Left forelimb (tissue), 1 donor: Measurements from ENCODE around the gene HSFX2.
"Not testable (repeated sequence)": the region's sequence is repeated elsewhere in the genome, so short reads cannot be mapped to it uniquely, and the experiment has no call there.

Experiments used
- DNase-seq: peaks from one replicate; pipeline ENCODE4 v3.0.0-alpha.2; 2018; ENCODE audit warnings: low spot score

Gene HSFX2, protein sequence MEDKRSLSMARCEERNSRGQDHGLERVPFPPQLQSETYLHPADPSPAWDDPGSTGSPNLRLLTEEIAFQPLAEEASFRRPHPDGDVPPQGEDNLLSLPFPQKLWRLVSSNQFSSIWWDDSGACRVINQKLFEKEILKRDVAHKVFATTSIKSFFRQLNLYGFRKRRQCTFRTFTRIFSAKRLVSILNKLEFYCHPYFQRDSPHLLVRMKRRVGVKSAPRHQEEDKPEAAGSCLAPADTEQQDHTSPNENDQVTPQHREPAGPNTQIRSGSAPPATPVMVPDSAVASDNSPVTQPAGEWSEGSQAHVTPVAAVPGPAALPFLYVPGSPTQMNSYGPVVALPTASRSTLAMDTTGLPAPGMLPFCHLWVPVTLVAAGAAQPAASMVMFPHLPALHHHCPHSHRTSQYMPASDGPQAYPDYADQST

DNA sequence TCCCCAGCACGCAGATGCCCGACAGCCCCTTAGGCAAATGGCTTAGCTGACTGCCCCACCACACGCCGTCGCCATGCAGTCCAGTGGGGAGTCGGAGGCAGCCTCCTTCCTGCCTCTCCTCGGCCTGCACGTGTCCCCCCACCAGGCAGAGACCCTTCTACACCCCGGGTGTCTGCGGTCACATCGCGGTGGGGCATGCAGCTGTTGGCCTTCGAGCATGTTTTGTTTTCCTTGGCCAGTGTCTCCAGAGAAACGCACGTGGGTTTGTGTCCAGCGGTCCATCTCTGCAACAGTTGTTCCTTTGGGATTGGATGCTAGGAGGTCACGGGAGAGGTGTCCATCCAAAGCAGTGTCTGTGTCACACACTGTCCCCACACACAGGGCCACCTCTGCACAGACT is at the start of gene HSFX2:
TSS of gene HSFX2 (minus strand) at position 101 of the 400 bp plus-strand sequence. CDS start 614 bp downstream, outside the sequence.
- not testable (repeated sequence) for DNase-seq

DNA sequence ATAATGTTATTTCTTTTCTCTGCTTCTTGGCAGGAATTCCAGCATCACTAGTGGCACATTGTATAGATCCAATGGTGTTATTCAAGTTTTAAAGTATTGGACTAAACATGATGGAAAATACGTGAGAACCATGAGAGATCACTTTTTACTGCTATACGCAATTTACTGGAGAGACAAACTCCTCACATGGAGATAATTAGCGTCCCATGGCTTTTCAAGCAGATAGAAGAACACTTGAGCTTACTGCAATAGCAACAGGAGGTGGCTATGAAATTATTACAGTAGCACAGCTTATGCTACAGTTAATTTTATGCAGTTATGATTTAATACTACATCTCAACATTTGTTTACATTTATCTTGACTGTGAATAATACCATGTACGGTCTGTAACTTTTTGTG is 48.4 kb upstream of the HSFX2 start:
- DNase-seq, result no peak

DNA sequence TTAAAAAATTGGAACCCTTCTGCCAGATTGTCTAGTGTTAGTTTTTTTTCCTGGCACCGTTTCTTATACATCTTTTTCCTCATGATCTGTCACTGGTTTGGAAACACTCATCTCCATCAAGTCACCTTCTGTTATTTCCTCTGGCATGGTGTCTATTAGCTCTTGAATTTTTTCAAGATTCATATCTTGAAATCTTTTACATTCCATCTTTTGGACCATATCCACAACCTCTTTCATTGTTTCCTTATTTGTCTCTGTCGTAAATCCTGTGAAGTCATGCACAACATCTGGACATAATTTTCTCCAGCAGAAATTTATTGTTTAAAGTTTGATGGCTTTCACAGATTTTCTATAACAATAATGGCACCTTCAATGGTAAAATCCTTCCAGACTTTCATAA is 46.7 kb upstream of the HSFX2 start:
- no peak for DNase-seq

DNA sequence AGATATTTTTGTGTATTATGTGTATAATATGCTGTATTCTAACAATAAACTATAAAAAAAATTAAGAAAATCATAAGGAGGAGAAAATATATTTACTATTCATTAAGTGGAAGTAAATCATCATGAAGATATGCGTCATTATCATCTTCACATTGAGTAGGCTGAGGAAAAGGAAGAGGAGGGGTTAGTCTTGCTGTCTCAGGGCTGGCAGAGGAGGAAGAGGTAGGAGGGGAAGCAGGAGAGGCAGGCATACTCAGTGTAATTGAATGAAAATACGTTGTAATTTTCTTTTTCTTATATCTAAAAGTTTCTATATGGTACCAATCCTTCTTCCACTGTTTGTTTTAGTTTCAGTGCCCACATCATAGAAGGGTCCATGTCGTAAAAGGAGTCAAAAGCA is 46.3 kb upstream of the HSFX2 start:
- no peak for DNase-seq

DNA sequence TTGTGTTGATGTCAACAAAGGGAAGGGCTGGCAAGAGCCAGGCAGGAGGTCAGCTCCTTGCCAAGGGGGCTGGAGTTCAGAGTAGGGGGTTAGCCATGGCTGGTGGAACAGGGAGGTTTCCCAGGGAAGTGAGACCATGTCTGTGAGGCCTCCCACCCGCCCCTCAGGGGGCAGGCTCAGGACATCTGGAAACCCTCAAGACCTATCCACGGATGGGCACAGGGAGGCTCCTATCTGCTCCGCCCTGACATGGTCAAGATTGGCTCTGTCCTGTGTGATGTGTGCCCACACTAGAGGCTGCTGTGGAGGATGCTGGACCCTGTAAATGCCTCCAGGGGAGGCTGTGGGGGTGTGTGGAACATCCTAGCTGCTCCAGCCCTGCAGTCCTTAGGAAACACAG is 44.5 kb upstream of the HSFX2 start:
- no peak for DNase-seq

DNA sequence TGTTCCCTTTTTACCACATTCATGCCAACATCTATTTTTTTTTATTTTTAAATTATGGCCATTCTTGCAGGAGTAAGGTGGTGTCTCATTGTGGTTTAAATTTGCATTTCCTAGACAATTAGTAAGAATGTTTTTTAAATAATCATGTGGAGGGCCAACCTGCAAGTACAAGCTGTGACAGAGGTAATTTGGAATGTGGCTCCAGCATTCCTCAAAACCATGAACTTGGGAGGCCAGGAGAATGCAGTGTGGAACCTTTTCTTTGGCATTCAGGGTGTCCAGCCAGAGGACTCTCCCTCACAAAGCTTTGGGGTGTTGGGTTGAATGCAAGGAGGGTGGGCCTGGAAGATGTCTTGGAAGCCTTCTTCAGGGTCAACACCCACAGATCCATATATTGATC is 43.7 kb upstream of the HSFX2 start:
- DNase-seq, result no peak

DNA sequence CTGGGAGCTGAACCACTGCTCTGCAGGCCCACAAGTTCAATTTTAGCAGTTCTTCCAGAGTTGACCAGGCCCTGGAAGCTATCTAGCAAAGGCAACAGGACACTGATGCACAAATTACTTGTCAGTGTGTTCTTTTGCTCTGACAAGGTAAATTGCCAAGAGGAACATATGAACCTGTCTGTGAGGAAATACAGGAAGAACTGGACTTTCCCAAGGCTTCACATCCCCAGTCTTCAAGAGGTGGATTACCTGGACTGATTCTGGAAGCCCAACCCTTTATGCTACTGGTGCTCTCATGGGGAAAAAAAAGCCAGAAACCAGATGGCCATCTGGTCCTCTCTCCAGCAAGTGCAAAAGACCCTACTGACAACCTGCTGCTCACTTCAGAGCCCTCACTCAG is 38.4 kb upstream of the HSFX2 start:
- DNase-seq, result no peak

DNA sequence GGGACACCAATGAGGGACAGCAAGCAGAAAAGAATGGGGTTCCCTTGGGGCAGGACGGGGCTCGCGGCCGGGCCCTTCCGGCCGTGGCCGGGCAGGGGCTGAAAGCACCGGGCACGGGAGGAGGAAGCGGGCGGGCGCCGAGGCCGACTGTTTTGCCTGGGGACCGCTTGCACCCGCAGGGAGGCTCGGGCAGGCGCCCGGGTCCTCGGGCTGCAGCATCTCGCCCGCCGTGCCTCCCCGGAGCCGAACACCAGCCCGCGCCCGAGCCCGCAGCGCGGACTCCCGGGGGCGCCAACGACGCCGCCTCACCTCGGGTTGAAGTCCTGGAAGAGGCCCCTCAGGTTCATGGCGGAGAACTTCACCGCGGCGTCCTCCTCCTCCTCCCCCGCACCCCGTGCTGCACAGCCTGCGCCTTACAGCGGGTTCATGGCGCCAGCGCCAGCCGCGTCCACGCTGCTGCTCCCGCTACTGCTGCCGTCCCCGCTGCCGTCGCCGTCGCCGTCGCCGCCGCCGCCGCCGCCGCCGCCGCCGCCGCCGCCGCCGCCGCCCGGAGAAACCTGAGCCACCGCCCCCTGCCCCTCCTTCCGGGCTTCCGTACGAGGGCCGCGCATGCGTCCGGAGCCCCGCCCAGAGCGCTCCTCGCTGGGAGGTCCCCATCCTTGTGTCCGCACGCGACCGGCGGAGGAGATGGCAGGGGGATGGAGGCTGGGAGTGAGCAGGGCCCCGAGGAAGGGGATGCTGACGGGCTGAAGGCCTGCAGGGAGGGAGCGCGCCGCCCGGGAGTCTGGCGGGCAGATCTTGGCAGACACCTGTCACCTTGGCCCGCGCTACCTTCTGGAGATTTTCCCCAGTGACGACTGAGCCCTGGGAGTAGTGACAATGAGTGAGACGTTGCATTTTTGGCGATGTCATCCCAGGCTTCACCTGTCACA is 36.4 kb upstream of the HSFX2 start, which contains the start of gene TMEM185A:
TSS of gene TMEM185A (minus strand) at position 559 of the 932 bp plus-strand sequence. CDS start at position 347, 212 bp downstream.
- DNase-seq, result peak; percentile 76

DNA sequence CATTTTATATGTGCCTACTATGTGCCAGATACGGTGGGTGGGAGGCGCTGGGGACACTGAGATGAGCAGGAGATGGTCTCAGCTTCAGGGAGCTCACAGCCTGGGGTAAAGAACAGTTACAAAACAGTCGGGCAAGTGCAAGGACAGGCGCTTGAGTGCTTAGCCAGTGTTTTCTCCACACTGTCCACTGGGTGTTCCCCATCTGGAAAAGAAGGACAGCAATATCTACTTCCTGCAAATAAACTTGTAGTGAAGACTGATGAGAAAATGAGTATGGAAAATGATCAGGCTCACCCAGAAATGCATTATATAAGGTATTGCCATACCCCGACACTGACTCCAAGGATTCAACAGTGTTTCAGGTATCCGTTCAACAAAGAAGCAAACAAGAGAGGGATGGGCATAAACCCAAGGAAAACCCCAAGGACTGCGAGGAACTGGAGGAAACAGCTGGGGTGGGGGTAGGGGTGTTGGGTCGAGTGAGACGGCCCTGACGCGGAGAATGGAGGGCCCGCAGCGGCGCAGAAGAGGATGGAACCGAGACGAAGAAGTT is 35.6 kb upstream of the HSFX2 start:
- no peak for DNase-seq

DNA sequence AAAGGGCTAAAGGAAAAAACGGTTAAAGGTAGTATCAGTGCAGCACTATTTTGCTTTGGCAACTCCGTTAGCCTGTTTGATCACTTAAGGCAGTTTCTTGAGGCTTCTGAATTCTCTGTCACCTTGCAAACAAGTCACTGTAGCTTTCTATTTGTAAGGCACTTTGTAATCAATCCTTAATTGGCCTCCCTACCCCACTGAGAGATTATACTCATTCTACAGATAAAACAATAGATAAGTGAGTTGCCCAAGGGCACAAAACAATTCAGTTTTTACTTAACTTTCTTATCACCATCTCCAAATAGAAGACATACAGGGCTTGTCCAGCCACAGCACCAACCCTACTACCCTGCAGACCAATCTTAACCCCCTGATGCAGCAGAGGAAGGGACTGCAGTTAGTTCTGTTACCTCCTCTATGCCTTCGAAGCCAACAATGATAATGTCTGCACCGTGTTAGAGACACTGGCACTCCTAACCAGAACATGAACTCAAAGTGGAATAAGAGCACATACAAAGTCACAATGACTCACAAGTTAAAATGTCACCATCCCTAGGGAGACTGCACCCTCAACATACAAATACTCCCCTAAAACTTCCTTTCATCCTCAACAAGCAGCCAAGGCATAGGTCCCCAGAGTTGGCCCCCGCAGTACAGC is 34.7 kb upstream of the HSFX2 start:
- DNase-seq, result no peak

DNA sequence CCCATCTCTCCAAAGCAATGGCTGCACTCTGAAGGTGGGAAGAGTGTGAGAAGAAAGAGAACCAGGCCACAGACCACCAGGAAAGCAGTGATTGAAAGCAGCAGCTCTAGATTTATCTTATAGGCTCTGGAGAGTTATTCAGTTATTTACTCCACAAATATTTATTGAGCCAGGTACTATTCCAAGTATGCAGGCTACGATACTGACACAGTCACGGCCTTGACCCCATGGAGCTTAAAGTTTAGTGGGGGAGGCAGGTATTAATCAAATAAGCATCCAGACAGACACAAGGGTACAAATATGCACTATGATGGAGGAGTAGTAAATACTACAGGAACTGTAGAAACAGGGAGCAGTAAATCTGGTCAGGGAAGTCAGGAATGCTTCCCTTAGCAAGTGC is 33.7 kb upstream of the HSFX2 start:
- DNase-seq, result no peak

DNA sequence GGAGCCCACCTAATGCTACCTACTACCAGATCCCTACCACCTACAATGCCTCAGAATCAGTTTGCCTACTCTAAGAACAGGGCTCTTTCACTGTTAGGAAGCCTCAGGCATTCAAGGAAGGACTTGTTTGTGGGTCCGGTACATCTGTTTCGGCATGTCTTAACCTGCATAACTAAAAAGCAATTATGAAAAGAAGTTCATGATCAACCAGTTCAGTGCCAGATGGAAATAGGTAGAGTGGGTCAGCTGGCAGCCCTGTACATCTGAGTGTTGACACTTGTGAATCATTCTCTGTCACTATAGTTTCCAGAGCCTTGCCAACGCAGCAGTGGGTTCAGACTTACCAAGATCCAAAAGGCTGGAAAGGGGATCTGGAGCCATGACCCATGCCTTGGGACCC is 33.2 kb upstream of the HSFX2 start:
- DNase-seq, result no peak

DNA sequence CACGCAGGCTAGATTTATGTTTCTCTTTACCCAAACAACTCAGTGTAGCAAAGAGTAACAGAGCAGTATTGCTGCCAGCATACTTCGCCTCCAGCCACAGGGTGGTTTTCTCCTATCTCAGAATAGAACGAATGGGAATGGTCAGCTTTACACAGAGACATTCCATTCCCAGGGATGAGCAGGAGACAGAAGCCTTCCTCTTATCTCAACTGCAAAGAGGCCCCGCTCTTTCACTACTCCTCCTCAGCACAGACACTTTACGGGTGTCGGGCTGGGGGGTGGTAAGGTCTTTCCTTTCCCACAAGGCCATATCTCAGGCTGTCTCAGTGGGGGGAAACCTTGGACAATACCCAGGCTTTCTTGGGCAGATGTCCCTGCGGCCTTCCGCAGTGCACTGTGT is 31.7 kb upstream of the HSFX2 start:
- not testable (repeated sequence) for DNase-seq

DNA sequence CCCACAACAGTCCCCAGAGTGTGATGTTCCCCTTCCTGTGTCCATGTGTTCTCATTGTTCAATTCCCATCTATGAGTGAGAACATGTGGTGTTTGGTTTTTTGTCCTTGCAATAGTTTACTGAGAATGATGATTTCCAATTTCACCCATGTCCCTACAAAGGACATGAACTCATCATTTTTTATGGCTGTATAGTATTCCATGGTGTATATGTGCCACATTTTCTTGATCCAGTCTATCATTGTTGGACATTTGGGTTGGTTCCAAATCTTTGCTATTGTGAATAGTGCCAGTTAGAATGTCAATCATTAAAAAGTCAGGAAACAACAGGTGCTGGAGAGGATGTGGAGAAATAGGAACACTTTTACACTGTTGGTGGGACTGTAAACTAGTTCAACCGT is 24.5 kb upstream of the HSFX2 start:
- not testable (repeated sequence) for DNase-seq

DNA sequence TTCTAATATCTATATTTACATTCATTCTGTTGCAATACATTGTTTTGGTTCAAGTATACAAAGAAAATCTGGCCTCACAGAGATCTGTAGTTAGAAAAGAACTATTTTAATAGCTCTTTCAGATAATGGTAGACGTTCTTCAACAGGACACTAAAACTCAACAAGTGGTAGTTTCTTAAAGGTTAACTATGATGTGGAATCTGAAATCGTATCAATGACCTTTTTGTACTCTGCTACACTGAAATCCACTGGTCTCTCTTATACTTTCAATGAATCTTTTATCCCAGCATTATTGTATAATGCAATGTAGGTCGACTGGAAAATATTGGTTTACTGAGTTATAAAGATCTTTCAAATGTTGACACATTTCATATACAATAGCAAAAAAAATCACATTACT is 23.8 kb upstream of the HSFX2 start:
- no peak for DNase-seq

DNA sequence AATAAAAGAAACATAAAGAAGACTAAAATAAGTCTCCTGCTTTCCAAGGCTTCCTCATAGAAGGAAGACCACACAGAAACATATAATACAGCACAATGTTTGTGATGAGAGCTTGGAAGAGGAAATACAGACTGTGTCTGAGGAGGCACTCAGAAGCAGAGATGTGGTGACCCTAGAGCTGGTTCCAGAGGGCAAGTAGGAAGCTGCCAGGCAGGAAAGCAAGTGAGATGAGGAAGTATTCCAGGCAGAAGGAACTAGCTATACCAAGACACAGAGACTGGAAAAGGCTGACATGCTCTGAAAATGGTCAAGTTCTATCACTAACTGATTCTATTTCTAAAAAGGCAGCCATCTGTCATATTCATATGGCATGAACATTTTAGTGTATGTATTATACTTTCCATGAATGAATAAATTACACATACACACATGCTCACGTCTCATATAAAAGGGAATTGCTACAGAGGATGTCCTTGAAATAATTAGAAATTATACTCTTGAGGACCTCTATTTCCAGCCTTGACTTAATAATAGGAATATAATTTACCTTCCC is 16.6 kb upstream of the HSFX2 start:
- no peak for DNase-seq

DNA sequence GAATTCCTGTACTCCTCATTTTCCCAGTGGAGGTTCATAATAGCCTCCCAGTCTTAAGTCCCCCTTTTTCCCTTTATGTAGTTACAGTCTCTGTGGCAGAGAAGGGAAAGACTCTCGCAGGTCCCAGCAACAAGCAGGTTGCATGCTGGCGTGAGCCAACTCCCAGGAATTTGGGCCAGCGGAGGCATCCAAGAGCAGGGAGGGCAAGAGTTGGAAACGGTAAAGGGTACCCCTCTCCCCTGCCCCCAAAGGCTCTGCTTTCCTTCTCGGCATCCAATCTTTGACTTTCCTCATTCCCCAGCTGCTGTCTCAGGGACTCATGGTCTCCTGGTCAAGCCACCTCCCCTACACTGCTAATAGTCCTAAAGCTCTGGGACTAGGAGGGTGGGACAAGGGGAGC is 15.4 kb upstream of the HSFX2 start:
- no peak for DNase-seq

DNA sequence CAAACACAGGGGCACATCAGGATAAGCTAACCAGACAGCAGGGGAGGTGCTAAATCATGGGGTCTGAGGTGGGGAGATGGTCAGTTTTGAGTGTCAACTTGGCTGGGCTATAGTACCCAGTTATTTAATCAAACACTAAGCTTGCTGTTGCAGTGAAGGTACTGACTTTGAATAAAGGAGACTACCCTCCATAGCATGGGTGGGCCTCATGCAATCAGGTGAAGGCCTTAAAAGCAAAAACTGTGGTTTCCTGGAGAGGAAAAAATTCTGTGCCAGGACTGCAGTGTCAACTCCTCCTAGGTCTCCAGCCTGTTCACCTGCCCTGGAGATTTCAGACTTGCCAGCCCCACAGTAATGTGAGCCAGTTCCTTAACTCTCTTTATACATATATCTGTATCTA is 12.6 kb upstream of the HSFX2 start:
- DNase-seq, result no peak

DNA sequence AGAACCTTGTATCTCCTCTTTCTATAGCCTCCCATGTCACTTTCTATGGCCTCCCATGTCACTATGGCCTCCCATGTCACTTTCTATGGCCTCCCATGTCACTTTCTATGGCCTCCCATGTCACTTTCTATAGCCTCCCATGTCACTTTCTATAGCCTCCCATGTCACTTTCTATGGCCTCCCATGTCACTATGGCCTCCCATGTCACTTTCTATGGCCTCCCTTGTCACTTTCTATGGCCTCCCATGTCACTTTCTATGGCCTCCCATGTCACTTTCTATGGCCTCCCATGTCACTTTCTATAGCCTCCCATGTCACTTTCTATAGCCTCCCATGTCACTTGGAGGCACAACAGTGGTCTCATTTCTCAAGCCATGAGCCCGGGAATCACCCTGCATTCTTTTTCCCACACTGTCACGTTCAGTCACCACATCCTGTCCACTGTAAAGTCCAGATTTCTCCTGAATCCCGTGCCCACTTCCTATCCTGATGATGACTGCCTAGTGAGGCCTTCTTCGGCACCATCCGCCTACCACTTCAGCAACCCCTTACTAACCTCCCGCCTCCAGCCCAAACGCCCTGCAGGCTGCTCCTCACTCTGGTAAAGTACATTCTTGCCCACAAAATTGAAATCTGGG is 10.3 kb upstream of the HSFX2 start:
- DNase-seq, result not testable (repeated sequence)

DNA sequence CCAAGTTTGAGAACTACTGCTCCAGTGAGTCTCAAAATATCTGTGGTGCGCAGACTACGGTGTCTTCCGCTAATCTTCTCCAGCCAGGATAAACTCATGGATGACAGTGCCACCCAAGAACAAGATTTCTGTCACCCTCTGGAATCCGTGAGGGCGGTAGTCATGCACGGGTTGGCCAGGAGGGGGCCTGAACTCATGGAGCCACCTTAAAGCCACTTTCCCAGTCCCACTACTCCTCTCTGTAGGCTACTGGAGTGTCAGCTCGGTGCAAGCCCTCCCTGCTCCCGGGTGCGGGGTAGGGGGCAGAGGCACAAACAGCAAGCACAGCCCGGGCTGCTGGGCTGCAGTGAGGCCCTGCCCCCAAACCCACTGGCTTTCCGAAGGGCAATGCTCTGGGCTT is 3.5 kb upstream of the HSFX2 start:
- not testable (repeated sequence) for DNase-seq

DNA sequence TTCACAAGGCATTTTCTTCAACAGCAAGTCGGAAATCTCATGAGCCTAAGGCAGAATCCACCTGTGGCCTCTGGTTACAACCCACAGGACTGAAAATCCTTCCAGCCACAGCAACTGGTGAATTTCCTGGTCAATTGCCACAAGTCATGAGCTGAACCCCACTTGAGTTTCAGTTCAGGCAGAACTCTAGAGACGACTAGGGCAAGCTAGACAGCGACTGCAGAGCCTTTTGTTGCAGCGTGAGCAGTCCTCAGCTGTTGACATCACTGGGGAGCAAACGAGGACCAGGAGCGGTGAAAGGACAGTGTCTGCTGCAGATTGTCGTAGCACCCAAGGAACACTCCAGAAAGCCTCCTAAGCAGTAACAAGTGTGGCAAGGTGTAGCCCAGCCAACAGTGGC is 829 bp upstream of the HSFX2 start:
- DNase-seq, result not testable (repeated sequence)
